ENCODE data around the gene PDCD11.
A peak's percentile ranks its signal among the peaks of the same experiment; 100 is the strongest.

The PDCD11 gene

GRCh38 chr10:103492655-103493261 lies 96.3 kb downstream of the PDCD11 start:
- H3K9me3 Mint-ChIP-seq, result no peaks in the 10 kb centered on the region
- H3K36me3 Mint-ChIP-seq (ENCODE audit: insufficient read depth), result peaks cover 3% of the 10 kb centered on the region
- DNase-seq (ENCODE audit: low spot score in 2 of 2) (no peak), ATAC-seq (replicated peaks; ENCODE audit: extremely low read depth, poor library complexity, severe bottlenecking) (no peak)
- H3K4me1 Mint-ChIP-seq, result peaks cover 20% of the 10 kb centered on the region
- H3K4me3 Mint-ChIP-seq, result peak overlapping the region; percentile 77
- H3K27me3 Mint-ChIP-seq, result peaks cover 53% of the 10 kb centered on the region
- no peak overlapping the region for H3K27ac Mint-ChIP-seq (ENCODE audit: low read depth)

- H3K27ac Mint-ChIP-seq (ENCODE audit: low read depth), result no peak within 1 kb of the TSS
Measured at GRCh38 chr10:103493362-103493915, 97.0 kb downstream of the PDCD11 start, which contains the start of gene NEURL1. NEURL1 (plus strand) TSS chr10:103493705; CDS start chr10:103494388, 683 bp downstream.

GRCh38 chr10:103493916-103494877 lies 97.8 kb downstream of the PDCD11 start:
- H3K27ac Mint-ChIP-seq (ENCODE audit: low read depth), result no peak overlapping the region
- H3K4me3 Mint-ChIP-seq, result peak overlapping the region; percentile 77
- DNase-seq (ENCODE audit: low spot score in 2 of 2), result no peak
- peak; percentile 47 for ATAC-seq (replicated peaks; ENCODE audit: extremely low read depth, poor library complexity, severe bottlenecking)
- no peaks in the 10 kb centered on the region for H3K9me3 Mint-ChIP-seq
- peaks cover 3% of the 10 kb centered on the region for H3K36me3 Mint-ChIP-seq (ENCODE audit: insufficient read depth)
- H3K4me1 Mint-ChIP-seq, result peaks cover 20% of the 10 kb centered on the region
- peaks cover 57% of the 10 kb centered on the region for H3K27me3 Mint-ChIP-seq

More at GRCh38 chr10:103493362-103493915, 97.0 kb downstream of the PDCD11 start, which contains the start of gene NEURL1:
- Mint-ChIP-seq H3K36me3 (ENCODE audit: insufficient read depth) (peaks cover 3% of the 10 kb centered on the region), H3K4me3 (peak within 1 kb of the TSS; percentile 77), H3K4me1 (peaks cover 20% of the 10 kb centered on the region), H3K9me3 (no peaks in the 10 kb centered on the region), H3K27me3 (peaks cover 57% of the 10 kb centered on the region)
- ATAC-seq (replicated peaks; ENCODE audit: extremely low read depth, poor library complexity, severe bottlenecking) (peak; percentile 20), DNase-seq (ENCODE audit: low spot score in 2 of 2) (no peak)

- Mint-ChIP-seq H3K4me1 (peaks cover 20% of the 10 kb centered on the region), H3K4me3 (peak overlapping the region; percentile 64), H3K9me3 (no peaks in the 10 kb centered on the region), H3K27me3 (peaks cover 66% of the 10 kb centered on the region), H3K27ac (ENCODE audit: low read depth) (no peak overlapping the region), H3K36me3 (ENCODE audit: insufficient read depth) (peaks cover 3% of the 10 kb centered on the region)
- ATAC-seq (replicated peaks; ENCODE audit: extremely low read depth, poor library complexity, severe bottlenecking), result no peak
- DNase-seq (ENCODE audit: low spot score in 2 of 2), result no peak
Measured at GRCh38 chr10:103495321-103495720, 98.9 kb downstream of the PDCD11 start.

Measured in central memory CD8-positive, alpha-beta T cell (primary cell).